GM18499 (cell line): ENCODE data around the gene UBE2V1.
"Not testable (repeated sequence)": the region's sequence is repeated elsewhere in the genome, so short reads cannot be mapped to it uniquely, and the experiment has no call there.

Experiments used
- ATAC-seq: cut with Tn5 transposase; IDR thresholded peaks from one replicate; pipeline ENCODE4 v1.9.1; 2021; ENCODE audit warnings: moderate number of reproducible peaks; ENCODE audit not compliant: insufficient read depth, unreplicated experiment

The UBE2V1 gene

DNA sequence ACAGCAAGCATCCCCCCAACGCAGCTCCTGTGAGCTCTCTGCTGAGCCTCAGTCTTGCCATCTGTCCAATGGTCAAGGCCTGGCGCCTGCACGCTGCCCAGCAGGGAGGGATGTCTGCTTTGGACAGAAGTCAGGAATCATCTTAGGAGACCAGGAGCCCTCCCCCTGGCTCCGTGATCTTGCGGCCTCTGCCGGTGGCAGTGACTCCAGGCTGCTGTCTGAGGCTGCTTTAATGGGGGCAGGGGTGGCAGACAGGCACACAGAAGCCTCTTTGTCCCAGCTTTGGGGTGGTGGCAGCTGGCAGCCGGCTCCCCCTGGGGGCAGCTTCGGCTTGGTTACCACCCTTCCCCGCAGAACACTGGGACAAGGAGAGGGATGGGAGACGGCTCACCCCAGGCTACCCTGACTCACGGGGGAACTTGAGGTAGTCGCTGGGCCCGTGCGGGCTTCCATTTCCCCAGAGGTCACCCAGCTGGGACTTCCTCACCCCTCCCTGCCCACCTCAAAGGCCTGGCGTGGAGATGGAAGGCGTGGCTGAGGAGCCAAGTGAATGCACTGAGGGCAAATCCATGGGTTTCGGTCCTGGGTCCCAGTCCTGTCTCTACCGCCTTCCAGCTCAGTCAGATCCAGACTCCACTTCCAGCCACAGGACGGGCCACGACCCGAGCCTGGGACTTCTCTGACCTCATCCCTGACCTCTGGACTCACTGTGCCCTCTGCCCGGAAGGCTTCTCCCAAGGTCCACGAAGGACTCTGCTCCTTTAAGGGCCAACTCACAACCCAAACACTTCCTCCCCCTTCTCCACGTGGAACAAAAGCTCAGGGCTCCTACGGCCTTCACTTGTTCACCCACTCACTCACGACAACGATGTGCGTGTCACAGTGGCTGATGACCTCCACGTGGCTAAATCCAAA lies 25.8 kb upstream of the UBE2V1 start:
- no peak for ATAC-seq

DNA sequence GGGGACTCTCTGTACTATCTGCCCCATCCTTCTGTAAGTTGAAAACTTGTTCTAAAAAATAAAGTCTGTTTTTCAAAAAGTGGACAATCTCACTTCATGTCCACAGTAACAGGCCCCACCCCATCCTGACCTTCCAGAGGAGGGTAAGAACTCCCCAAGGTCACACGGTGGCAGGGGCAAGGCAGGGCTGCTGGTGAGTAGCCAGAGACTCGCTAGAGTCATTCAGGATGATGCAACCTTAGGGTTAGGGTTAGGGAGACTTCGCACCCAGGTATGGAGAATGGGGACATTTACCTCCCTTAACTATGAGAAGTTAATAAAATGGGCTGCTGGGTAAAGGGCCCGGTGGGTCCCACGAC lies 25.1 kb upstream of the UBE2V1 start:
- no peak for ATAC-seq

- ATAC-seq: not testable (repeated sequence)
Measured at GRCh38 chr20:50137702-50138101, 24.8 kb upstream of the UBE2V1 start.

DNA sequence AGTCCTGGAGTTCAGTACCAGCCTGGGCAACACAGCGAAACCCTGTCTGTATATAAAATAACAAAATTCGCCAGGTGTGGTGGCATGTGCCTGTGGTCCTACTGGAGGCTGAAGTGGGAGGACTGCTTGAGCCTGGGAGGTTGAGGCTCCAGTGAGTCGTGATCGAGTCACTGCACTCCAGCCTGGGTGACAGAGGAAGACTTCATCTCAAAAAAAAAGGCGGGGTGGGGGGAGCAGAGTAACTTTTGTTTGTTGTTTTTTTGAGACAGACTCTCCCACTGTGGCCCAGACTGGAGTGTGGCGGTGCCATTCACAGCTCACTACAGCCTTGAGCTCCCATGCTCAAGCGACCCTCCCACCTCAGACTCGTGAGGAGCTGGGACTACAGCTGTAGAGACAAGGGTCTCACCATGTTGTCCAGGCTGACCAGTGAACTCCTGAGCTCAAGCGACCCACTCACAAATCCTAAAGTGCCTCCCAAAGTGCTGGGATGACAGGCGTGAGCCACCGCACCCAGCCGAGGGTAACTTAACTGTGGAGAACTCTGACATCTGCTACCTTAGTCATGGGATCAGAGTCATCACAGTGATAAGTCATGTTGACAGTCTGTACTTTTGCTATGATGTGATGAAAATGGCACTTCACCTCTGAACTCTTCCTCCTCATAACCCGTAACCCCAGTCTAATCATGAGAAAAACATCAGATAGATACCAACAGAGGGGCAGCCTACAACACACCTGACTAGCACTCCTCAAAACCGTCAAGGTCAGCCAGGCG lies 24.1 kb upstream of the UBE2V1 start:
- no peak for ATAC-seq

- not testable (repeated sequence) for ATAC-seq
Measured at GRCh38 chr20:50135157-50135556, 22.2 kb upstream of the UBE2V1 start.

DNA sequence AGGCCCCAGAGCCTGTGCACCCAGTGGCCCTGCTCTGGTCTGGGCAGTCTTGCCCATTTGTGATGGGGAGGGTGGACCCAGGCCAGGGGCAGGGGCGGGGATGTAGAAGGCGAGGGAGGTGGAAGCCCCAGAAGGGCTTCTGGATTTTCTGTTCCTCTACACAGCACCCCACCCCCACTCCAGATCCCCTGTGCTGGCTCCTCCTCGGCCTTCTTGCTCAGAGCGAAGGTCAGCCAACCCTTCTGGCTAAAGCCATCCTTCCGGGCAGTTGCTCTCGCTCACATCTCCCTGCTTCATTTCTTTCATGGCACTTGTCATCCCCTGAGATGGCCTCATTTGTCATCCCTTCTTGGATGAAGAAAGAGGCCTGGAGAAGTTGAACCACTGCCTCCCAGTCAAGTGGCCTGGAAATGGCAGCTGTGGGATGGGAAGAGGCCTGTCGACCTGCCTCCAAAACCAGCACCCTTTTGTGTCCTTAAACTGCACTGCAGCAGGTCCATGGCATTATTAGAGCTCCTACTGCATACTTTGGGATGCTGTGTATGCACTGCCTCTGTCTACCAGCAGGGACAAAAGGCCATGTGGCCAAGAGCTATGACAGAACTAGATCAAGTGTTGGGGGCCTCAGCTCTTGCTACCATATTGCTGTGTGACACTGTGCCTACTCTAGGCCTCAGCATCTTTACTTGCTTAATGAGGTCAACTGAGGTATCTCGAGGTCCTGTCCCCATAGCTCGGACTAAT lies 20.7 kb upstream of the UBE2V1 start:
- no peak for ATAC-seq

DNA sequence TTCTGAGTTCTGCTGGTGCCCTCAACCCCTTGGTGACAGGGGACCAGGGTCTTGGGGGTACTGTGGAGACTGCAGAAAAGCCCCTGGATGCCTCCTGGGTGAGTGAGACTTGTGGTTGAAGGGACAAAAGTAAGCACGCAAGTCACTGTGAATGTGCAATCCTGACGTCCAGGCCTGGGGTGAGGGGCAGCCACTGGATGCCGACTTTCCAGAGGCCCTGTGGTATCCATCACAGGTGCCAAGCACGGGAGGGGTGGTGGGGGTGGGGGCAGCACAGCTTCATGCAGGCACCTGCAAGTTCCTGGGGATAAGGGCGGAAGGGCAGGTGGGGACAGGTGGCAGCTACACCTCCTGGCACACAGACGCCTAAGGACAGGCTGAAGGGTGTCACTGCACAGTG lies 20.1 kb upstream of the UBE2V1 start:
- no peak for ATAC-seq

GRCh38 chr20:50130995-50131394 lies 18.0 kb upstream of the UBE2V1 start:
- no peak for ATAC-seq

GRCh38 chr20:50130356-50130723 lies 17.4 kb upstream of the UBE2V1 start:
- ATAC-seq: no peak

DNA sequence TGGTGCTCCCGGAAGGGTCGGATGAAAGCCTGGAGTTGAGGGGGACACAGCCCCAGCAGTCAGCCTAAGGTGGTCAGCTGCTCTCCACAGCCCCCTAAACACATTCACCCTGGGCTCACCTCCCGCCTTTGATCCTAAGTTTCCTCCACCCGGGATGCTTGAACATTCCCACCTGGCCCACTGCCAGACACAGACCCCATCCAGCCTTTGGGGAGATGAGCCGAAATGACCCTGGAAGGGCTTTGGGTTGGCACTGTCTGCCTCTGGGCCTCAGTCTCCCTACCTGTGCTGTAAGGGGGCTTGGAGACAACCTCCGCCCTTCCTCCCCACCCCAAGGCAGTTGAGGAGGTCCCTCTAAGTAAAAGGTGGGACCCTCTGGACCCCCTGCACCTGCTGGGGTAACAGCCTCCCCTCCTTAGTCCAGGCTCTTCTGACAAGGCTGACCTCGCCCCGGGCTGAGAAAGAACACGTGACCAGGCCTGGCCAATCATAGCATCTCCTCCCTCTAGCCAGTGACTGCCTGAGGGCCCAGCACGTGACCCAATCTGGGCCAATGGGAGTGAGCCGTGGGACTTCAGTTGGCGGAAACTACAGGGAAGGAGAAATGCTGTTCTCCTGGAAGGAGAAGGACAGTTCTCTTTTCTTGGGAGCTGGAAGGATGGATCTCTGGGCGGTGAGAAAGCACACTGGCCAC lies 16.9 kb upstream of the UBE2V1 start:
- ATAC-seq: no peak

- no peak for ATAC-seq
Measured at GRCh38 chr20:50128520-50128905, 15.6 kb upstream of the UBE2V1 start.

DNA sequence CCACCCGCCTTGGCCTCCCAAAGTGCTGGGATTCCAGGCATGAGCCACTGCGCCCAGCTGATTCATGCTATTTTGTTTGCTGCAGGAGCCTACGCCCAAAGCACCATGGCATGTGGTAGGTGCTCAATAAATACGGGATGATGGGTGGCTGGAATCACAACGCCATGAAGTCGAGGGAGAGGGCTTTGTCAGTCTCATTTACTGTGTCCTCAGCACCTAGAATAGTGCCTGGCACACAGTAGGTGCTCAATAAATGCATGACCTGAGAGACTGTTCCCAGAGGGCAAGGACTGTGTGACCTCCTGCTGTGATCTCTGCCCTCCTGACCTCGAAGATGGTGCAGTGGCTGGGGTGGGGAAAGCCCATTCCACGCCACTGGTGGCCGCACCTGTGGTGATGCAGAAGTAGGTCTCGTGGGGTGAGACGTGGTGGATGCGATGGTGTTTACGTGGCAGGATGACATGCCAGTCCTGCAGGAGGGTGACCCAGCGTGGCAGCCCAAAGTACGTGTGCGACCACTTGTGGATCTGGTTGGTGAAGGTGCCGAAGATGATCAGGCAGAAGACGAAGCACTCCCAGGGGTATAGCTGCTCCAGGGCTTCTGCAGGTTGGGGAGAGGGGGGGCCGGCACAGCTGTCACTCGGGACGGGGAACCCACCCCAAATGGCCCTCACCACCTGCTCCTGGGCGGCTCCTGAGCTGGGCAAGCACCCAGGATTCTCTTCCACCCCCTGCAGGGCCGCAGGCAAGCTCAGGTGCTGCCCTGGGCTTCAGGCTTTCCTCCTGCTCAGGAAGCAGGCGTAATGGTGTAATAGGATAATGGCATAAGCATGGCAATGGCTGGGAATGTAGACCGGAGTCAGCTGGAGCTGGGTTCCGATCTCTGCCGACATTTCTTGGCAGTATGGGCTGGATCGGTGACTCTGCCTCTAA lies 14.9 kb upstream of the UBE2V1 start:
- no peak for ATAC-seq

GRCh38 chr20:50126662-50127061 lies 13.7 kb upstream of the UBE2V1 start:
- ATAC-seq: no peak

- ATAC-seq: no peak
Measured at GRCh38 chr20:50125279-50125678, 12.3 kb upstream of the UBE2V1 start.

DNA sequence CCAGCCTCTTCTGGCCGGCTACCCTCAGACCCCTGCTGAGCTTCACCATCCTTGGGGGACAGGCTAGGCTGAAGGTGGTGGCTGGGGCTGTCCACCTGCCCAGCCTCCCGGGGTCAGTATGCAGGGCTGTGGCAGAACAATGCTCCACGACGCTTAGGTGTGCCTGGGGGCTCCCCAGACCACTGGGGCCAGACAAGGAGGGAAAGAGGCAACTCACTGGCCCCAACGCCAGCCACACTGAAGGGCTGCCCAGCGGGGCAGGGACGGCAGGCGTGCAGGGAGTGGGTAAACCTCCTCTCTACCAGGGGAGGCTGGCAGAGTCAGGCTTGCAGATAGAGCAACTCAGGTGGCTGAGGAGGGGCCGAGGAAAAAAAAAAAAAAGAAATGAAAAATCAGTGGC lies 11.5 kb upstream of the UBE2V1 start:
- no peak for ATAC-seq

DNA sequence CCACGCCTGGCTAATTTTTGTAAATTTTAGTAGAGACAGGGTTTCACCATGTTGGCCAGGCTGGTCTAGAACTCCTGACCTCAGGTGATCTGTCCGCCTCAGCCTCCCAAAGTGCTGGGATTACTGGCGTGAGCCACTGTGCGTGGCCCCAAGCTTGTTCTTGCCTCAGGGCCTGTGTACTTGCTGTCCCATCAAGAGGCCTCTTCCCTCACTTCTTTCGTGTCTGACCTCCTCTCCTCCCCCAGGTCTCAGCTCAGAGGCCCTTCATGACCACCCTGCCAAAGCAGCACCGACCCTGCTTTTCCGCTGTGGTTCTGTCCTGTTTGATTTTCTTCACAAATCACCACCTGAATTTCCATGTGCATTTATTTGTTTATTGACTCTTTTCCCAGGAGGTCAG lies 10.5 kb upstream of the UBE2V1 start:
- no peak for ATAC-seq

- no peak for ATAC-seq
Measured at GRCh38 chr20:50122763-50123162, 9.8 kb upstream of the UBE2V1 start.

- ATAC-seq: no peak
Measured at GRCh38 chr20:50121858-50122271, 8.9 kb upstream of the UBE2V1 start.

- no peak for ATAC-seq
Measured at GRCh38 chr20:50120935-50121693, 8.2 kb upstream of the UBE2V1 start.
